ENCODE measurements around the gene GPHN.

DNA sequence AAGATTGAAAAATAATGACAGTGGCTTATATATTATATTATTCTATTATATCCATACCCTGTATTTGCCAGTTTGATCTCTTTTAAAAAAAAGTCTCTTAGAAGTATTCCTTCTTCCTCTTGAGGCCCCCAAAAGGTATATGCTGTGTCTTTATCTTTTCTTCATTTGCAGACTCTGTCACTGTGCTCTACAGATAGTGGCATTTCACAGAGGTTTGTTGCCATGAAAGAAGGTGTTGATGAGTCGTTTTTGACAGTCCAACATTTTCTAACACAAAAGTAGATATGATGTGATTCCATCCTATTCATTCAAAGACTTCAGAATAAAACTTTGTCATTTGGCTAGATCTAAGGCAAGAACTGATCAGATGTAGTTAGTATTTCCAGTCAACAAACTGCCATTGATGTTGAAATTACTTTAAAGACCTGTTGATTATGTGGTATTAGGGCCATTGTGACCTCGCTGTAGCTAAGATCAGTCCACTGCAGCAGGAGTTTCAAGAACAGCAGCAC lies 22.0 kb upstream of the GPHN start, which contains the start of gene CCDC196:
- TF ChIP-seq, protein P1, sequence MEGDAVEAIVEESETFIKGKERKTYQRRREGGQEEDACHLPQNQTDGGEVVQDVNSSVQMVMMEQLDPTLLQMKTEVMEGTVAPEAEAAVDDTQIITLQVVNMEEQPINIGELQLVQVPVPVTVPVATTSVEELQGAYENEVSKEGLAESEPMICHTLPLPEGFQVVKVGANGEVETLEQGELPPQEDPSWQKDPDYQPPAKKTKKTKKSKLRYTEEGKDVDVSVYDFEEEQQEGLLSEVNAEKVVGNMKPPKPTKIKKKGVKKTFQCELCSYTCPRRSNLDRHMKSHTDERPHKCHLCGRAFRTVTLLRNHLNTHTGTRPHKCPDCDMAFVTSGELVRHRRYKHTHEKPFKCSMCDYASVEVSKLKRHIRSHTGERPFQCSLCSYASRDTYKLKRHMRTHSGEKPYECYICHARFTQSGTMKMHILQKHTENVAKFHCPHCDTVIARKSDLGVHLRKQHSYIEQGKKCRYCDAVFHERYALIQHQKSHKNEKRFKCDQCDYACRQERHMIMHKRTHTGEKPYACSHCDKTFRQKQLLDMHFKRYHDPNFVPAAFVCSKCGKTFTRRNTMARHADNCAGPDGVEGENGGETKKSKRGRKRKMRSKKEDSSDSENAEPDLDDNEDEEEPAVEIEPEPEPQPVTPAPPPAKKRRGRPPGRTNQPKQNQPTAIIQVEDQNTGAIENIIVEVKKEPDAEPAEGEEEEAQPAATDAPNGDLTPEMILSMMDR (IDR thresholded peaks at IDR 0.05; ENCODE audit: low read length): no peak
- TF ChIP-seq EZH2 (IDR thresholded peaks at IDR 0.05; ENCODE audit: borderline replicate concordance, low read length): no peak
